COLO668 (cell line): ENCODE data around the gene GGT6.

ENCODE experiments used
- DNase-seq: peaks from one replicate; lab custom pipeline; 2025; ENCODE audit not compliant: unreplicated experiment; lab: John Stamatoyannopoulos, UW

GGT6 gene

DNA sequence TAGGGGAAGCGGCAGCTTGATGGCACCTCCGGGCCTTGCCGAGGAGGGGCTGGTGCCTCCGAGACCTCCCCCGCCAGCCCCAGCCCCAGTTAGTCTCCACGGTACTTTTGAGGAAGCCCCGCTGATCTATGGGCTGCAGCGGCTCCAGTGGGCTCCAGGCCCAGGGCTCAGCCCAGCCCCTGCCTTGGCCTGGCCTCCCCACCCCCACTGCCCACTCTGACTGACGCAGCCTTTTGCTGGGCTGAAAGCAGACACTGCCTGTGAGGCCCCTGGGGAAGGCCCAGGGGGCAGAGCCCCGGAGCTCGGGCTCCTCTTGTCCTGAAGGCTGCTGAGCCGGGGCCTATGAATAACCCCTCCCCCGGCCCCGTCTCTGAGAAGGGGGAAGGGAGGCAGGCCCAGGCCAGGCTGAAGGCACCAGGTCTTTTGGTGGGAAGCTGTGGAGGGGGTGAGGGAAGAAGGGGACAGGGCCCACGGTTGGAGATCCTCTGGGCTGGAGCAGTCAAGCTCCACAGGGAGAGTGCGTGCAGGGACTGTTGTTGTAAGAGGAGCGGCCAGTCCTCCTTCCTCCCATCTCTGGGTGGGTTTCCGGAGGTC is 16.4 kb upstream of the GGT6 start:
- no peak for DNase-seq

- no peak for DNase-seq
Observed at GRCh38 chr17:4576161-4576558, 15.8 kb upstream of the GGT6 start.

DNA sequence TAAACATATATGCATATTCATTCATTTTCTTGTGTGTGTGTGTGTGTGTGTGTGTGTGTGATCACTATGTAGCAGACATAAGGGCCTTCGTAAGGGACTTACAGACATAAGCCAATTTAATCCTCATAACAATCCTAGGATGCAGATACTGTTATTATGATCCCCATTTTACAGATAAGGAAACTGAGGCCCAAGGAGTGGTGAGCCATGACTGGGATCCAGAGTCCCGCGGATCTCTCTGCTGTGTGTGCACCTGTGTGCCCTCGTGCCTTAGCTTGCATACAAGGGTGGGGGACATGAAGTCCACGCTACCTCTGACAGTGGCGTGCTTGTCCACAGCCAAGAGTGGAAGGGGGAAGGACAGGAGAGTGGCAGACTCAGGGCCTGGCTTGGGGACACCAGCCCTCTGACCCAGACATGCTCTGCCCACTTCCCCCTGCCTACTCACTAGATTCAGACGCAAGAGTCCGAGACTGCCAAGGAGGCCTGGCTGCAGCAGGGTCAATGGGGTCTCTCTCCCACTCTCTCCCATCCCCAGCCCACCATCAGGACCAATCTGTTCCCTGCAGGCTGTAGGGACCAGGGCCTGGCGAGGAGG is 14.2 kb upstream of the GGT6 start:
- no peak for DNase-seq

DNA sequence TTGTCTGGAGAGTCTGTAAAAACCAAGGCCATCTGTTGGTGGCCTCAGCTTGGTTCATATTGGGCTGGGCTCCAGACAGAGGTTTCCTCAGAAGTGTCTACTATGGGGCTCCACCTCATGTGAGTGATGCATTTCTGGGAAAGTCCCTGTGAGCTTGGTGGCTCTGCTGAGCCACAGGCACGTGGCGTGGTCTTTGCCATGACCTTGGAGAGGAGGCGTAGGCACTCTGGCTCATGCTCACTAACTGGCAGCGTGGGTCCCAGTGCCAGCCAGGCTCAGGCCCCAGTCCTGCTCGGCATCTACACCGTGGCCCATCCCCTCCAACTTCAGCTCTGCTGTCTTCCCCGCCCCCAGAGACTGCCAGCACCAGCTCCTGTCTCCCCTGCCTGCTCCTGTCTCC is 13.3 kb upstream of the GGT6 start:
- DNase-seq: no peak

- DNase-seq: no peak
Observed at GRCh38 chr17:4573115-4573514, 12.7 kb upstream of the GGT6 start.

- DNase-seq: no peak
Observed at GRCh38 chr17:4572131-4572530, 11.8 kb upstream of the GGT6 start.

- DNase-seq: no peak
Observed at GRCh38 chr17:4569591-4569990, 9.2 kb upstream of the GGT6 start.

GRCh38 chr17:4566785-4567184 is 6.4 kb upstream of the GGT6 start:
- peak; percentile 44 for DNase-seq

DNA sequence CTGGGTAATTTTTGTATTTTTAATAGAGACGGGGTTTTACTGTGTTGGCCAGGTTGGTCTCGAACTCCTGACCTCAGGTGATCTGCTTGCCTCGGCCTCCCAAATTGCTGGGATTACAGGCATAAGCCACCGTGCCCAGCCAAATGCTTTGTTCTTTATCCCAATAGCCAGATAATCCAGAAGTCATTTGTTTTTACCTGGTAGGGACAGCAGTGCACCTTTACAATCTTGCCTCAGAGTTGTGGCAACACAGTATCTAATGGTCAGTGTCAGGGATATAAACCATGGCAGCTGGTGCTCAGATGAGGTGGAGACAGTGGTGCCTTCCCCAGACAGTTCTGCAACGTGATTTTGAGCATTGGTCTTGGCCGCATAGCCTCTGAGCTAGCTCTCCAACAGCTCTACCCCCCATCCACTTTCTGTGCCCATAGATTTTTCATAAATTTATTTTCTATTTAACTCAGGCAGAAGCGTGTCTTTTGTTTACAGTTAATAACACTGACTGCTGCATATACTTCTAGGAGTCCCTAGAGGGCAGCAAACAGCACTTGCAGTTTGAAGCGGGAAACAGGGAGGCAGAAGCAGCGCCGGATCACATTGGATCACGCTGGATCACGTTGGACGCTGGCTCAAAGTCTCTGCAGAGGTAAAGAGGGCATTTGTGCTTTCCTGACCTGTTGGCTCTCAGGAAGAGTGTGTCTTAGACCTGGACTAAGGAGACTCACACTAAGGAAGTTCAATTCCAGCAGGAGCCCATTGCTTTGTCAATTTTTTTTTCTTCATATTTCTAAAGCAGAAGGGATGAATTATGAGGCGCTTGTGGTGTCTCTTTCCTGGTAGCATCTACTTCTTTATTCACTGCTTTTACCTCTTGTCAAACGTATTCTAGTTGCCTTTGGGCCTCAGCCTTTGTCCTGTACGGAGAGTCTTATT is 5.1 kb upstream of the GGT6 start:
- DNase-seq: peak; percentile 51

DNA sequence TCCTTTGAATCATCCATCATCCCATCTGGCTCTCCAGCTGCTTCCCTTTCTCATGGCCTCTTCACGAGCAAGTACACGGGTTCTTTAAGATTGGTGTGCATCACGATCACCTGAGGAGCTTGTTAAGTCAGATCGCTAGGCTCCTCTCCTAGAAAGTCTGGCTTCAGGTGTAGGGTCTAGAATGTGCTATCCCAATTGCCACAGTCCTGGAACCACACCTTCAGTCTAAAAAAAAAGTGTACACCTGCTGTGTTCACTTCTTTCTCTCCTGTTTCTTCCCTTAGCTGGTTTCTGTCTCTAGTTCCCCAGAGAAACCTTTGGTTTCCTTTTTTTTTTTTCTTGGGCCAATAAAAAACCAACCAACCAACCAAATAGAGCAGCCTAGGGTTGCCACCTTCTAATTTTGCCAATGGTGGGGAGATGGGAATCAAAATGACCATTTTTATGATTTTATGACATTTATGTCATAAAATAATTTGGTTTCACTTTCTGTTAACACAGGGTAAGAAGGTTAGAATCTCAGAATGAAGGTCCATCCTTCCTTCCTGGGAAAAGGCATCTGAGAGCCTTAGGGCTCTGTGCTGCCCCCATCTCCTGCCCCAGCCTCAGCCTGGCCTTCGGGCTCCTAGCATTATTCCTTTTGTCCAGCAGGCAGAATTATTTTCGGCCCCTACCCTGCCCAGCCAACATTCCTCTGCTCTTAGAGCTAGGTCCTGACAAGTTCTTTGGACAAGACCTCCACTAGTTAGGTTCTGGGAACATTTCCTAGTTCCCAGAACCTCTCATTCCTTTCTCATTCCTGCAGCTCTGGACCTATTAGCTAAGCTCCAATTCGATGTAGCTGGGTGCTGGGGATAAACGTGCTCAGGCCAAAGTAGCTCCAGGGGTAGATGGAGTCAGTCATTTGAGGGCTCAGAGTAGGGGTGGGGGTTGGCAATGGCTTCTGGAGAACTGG is 1.9 kb upstream of the GGT6 start:
- no peak for DNase-seq

- no peak for DNase-seq
Observed at GRCh38 chr17:4560837-4561256, 470 bp upstream of the GGT6 start.

GRCh38 chr17:4559966-4560365 is 411 bp downstream of the GGT6 start:
- DNase-seq: peak; percentile 46

- DNase-seq: peak; percentile 8
Observed at GRCh38 chr17:4559139-4559791, 1.1 kb downstream of the GGT6 start.

- no peak for DNase-seq
Observed at GRCh38 chr17:4558347-4558971, 1.9 kb downstream of the GGT6 start.

DNA sequence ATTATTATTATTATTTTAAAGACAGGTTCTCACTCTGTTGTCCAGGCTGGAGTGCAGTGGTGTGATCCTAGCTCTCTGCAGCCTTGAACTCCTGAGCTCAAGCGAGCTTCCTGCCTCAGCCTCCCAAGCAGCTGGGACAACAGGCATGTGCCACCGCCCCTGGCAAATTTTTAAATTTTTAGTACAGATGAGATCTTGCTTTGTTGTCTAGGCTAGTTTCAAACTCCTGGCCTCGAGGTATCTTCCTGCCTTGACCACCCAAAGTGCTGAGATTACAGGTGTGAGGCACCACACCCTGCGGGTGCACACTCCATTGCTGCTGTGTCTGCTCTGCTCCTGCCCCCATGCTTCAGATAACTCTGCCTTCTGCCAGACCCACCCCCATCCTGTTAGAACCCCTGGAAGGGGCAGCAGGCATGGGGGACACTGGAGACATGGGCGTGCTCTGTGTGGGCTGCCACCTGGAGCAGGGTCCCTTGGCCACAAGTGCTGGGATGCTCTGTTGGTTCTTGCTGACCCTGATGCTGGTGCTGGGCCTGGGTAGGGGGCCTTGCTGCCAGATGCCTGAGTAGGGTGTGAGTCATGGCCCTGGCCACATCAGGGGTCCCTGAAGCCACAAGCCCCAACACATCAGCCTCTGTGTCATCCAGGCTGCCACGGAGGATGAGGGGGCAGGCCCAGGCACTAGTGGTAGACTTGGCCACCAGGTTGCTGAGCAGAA is 2.6 kb downstream of the GGT6 start:
- no peak for DNase-seq

DNA sequence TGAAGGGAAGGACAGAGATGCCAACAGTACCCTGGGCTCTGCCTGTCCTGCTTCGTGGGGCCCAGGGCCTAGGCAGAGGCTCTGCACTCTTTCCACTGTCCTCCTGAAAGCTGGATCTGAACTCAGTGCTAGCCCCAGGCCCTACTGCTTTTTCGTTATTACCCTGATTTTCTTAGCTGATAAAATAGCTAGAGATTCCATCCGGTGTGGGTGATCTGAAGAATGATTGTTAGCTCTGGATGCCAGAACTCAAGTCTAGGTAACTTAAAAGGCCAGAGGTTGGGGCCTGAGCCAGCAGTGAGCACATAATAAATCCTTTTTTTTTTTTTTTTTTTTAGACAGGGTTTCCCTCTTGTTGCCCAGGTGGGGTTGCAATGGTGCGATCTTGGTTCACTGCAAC is 3.4 kb downstream of the GGT6 start:
- no peak for DNase-seq

GRCh38 chr17:4555873-4556759 is 4.3 kb downstream of the GGT6 start:
- no peak for DNase-seq

DNA sequence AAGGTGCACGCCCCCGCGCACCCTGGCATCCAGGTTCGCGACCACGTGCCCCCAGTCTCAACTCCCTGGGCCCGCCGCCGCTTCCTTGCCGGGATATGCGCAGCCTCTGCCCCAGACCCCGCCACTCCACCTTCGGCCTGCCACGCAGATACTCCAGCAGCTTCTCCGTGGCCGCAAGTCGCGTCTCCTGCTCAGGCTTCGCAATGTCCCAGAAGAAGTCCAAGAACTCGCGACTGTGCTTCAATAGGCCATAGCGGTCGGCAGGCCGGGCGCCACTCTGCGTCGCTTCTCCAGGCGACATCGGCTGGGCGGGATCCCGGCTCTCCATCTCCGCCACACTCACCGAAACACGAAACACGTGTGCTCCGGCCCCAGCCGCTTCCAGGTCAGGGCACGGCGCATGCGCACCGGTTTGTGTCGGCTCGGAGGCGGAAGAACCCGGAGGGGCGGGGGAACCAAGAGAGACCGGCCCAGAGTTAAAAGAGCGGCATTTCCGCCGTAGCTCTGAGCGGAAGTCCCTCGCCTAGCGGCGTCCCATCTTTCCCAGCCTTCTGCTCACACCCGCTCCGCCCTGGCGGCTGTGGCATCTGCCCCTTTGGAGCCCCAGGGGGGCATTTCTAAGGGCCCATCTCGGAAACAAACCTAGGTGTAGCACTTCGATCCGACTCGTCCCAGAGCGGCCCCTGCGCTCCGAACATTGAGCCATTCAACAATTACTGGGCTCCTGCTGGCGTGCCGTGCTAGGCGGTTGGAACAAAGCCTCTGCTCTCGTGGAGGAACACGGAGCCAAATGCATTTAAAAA is 5.2 kb downstream of the GGT6 start, which contains the start of gene MYBBP1A:
Gene MYBBP1A, minus strand, starts transcription at position 388 of the 803 bp plus-strand sequence. Its CDS starts 60 bp downstream, at position 328.
- DNase-seq: peak; percentile 95
